GM21576 (cell line): Measurements from ENCODE around the gene ANKDD1A.

Source experiments
- ATAC-seq: cut with Tn5 transposase; IDR thresholded peaks from one replicate; pipeline ENCODE4 v1.9.1; 2021; ENCODE audit warnings: mild to moderate bottlenecking, moderate library complexity; ENCODE audit not compliant: unreplicated experiment

The ANKDD1A gene

GRCh38 chr15:64911311-64912186 lies at the start of gene ANKDD1A:
ANKDD1A (plus strand) TSS chr15:64911902; CDS start chr15:64911931, 29 bp downstream.
- no peak for ATAC-seq

- ATAC-seq = no peak
Measured at GRCh38 chr15:64861960-64862359, 49.7 kb upstream of the ANKDD1A start.

GRCh38 chr15:64862408-64862807 lies 49.3 kb upstream of the ANKDD1A start:
- ATAC-seq = no peak

GRCh38 chr15:64864068-64864467 lies 47.6 kb upstream of the ANKDD1A start:
- no peak for ATAC-seq

DNA sequence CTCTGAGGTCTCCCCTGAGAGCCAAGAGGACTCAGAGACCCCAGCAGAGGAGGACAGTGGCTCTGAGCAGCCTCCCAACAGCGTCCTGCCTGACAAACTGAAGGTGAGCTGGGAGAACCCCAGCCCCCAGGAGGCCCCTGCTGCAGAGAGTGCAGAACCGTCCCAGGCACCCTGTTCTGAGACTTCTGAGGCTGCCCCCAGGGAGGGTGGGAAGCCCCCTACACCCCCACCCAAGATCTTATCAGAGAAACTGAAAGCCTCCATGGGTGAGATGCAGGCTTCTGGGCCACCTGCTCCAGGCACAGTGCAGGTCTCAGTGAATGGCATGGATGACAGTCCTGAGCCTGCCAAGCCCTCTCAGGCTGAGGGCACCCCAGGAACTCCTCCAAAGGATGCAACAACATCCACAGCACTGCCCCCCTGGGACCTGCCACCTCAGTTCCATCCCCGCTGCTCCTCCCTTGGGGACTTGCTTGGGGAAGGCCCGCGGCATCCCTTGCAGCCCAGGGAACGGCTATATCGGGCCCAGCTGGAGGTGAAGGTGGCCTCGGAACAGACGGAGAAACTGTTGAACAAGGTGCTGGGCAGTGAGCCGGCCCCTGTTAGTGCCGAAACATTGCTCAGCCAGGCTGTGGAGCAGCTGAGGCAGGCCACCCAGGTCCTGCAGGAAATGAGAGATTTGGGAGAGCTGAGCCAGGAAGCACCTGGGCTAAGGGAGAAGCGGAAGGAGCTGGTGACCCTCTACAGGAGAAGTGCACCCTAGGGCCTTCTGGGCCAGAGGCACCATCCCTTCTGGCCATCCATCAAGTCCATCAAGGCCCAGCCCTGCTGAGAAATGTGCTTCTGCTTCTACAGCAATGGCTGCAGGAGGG lies 46.3 kb upstream of the ANKDD1A start:
- no peak for ATAC-seq

- no peak for ATAC-seq
Measured at GRCh38 chr15:64865998-64866520, 45.6 kb upstream of the ANKDD1A start.

GRCh38 chr15:64869501-64869900 lies 42.2 kb upstream of the ANKDD1A start:
- no peak for ATAC-seq

GRCh38 chr15:64870353-64870752 lies 41.3 kb upstream of the ANKDD1A start:
- ATAC-seq = no peak

- no peak for ATAC-seq
Measured at GRCh38 chr15:64875641-64876223, 36.0 kb upstream of the ANKDD1A start.

DNA sequence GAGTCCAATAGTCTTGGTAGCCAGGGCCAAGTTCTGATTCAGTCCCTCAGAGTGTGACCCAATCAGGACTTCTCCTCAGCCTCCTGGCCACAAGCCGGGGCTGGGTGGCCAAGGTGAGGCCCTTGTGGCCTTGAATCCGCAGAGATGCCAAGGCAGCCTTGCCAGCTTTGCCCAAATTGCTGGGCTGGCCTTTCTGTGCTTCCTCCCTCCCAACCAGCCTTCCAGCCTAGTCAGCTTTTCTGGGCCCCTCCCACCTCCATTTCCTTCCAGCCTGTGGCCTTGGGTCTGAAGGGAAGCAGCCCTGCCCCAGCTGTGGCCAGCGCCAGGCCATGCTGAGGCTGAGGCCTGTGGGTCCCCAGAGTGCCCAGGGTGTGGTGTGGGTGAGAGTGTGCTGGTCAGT lies 34.3 kb upstream of the ANKDD1A start:
- ATAC-seq = no peak

DNA sequence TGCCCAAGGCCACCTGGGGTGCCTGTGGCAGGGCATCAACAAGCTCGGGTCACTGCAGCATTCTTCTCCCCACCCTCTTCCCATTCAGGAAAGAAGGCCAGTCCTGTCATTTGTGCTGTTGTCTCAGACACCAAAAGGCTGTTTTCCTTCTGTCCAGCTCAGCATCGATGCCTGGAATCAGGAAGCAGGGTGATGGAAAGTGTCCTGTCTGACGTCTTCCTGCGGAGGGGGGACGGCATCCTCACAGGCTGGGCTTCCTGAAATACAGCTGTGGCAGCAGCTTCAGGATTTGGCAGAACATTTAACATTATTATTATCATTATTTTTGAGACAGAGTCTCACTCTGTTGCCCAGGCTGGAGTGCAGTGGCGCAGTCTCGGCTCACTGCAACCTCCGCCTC lies 33.0 kb upstream of the ANKDD1A start:
- ATAC-seq = no peak

- peak; percentile 62 for ATAC-seq
Measured at GRCh38 chr15:64883100-64883581, 28.6 kb upstream of the ANKDD1A start.

DNA sequence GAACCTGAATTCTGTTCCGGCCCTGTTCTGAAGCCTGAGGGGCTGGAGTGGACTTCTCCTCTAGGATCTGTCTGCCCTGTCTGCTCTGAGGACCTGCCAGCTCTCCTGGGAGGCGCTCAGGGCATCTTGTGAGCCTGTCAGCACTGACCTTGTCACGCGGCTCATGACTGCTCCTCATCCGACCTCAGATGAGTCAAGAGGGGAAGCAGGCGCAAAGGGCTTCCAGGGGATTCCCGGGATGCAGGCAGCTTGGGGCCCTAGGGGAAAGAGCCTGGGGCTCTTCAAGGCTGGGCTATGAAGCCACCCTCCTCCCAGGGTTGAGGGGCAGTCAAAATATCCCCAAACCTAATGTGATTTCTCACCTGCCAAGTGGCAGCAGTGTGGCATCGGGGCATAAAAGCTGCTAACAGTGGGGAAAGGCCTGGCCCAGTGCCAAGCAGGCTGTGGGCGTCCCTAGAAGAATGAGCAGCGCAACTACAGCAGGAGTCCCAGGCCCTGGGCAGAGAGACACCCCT lies 27.6 kb upstream of the ANKDD1A start:
- peak; percentile 45 for ATAC-seq

DNA sequence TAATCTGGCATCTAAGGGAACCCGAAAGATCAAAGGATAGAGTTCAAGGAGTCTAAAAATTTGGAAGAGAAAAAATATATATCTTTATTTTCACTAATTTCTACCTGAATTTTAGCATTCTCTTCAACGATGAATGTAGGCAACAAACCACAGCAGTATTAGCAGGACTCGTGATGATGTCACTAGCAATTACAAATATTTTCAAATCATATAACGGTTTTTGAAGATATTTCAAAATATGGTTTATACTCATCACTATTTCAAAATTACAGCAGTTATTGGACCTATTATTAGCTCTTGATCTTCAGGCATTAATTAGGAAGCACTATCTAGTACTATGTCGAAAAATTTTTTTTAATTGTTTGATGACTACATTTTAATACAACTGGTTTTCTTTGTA lies 27.0 kb upstream of the ANKDD1A start:
- no peak for ATAC-seq

DNA sequence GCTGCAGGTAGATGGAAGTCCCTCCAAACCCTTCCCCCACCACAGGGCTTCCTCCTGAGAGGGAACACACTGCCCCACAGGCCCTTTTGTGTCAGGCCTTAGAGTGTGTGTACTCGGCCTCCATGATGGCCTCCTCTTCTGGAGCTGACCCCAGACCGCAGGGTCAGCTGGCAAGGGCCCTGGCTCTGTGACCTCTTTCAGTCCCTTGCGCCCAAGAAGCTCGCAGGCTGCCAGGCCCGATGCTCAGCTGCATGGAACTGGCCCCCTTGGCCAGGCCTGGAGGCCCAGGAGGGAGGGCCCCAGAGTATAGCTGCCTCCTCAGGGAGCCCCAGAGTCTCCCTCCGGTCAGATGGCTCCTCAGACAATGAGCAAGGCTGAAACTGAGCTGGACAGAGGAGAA lies 23.4 kb upstream of the ANKDD1A start:
- ATAC-seq = no peak

GRCh38 chr15:64891561-64891960 lies 20.1 kb upstream of the ANKDD1A start:
- ATAC-seq = no peak

- no peak for ATAC-seq
Measured at GRCh38 chr15:64892847-64893403, 18.8 kb upstream of the ANKDD1A start.

- ATAC-seq = peak; percentile 58
Measured at GRCh38 chr15:64893481-64894394, 18.0 kb upstream of the ANKDD1A start.

DNA sequence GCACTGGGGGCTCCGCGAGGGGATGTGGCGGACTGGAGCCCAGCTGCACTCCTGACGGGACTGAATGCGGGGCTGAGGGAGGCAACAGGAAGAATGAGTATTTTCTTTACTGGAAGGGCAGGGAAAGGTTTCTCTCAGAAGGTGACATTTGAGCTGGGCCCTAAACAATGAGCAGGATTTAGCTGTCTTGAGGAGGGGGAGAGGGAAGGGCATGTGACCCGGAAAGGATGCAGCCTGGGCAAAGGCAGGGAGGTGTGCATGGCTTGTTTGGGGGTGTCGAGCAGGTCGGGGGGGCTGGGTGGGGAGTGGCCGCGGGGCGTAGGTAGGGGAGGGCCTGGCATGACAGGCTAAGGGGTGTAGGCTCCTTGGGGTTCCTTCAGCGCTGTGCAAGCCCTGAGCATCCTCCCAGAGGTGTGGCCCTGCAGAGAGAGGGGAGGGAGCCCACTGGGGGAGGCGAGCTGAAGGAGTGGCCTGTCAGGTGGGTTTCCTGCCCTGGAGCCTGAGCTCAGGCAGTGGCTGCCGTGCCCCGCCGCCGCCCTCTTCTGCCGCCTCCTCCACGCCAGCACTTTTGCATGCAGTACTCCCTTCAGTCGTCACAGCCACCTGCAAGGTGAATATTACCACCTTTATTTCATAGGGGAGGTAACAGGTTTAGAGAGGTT lies 17.2 kb upstream of the ANKDD1A start:
- ATAC-seq = peak; percentile 26
